Esophagus muscularis mucosa (tissue), 4 donors: Measurements from ENCODE around the gene F11R. TPM values are rescaled to one million over a fixed set of nuclear protein-coding genes. Genes with fewer than 3 reads are reported as not detected.

Experiments
- DNase-seq: peaks from one replicate; pipeline ENCODE4 v3.0.0-alpha.2; 2017; ENCODE audit errors: extremely low spot score
- H3K27ac ChIP-seq, 4 donors: fragments of 200-600 bp; sonication (generic); replicated peaks in 1 of 4; 1 replicate in 3 of 4; 2 replicates in 1 of 4; pipeline ENCODE4 v1.5.1; 2016 to 2019; ENCODE audit warnings: mild to moderate bottlenecking in 1 of 4
- H3K27me3 ChIP-seq, 4 donors: fragments of 200-600 bp; sonication (generic); one replicate each; pipeline versions ENCODE4 v1.5.1 to v1.6.0; 2016 to 2019
- H3K36me3 ChIP-seq, 4 donors: fragments of 200-600 bp; sonication (generic); one replicate each; pipeline ENCODE4 v1.5.1; 2016 to 2019
- H3K4me1 ChIP-seq, 4 donors: fragments of 200-600 bp; sonication (generic); one replicate each; pipeline ENCODE4 v1.5.1; 2016 to 2019
- H3K4me3 ChIP-seq, 4 donors: fragments of 200-600 bp; sonication (generic); 1 replicate in 2 of 4; 2 replicates in 2 of 4; pipeline ENCODE4 v1.5.1; 2016 to 2019; ENCODE audit warnings: mild to moderate bottlenecking in 4 of 4, moderate library complexity in 1 of 4
- H3K9me3 ChIP-seq, 4 donors: fragments of 200-600 bp; sonication (generic); 1 replicate in 3 of 4; 2 replicates in 1 of 4; pipeline ENCODE4 v1.5.1; 2016 to 2019
- CTCF ChIP-seq, 3 experiments: fragments of 200-600 bp in 2 of 3; fragments of 450-650 bp in 1 of 3; sonication (generic) in 2 of 3; IDR thresholded peaks; one replicate each; pipeline ENCODE4 v1.5.1; 2017 to 2019; ENCODE audit warnings: antibody characterized with exemption in 3 of 3, mild to moderate bottlenecking in 2 of 3, moderate library complexity in 1 of 3
- EP300 ChIP-seq: sonication (generic); formaldehyde crosslinking; IDR thresholded peaks from one replicate; pipeline ENCODE4 v1.6.1; 2017; ENCODE audit warnings: antibody characterized with exemption
- POLR2A ChIP-seq: fragments of 450-650 bp; IDR thresholded peaks from one replicate; pipeline ENCODE4 v1.6.1; 2017; ENCODE audit warnings: antibody characterized with exemption, moderate library complexity, mild to moderate bottlenecking, low read depth
- POLR2AphosphoS5 ChIP-seq, 2 donors: sonication (generic); formaldehyde crosslinking; IDR thresholded peaks; one replicate each; pipeline ENCODE4 v1.6.1; 2017; ENCODE audit warnings: antibody characterized with exemption in 2 of 2
- WGBS: methylation state at CpG from one replicate; pipeline ENCODE4 v1.1.5; 2018; 5-methylcytosine and 5-hydroxymethylcytosine counted together
- intact Hi-C: fragments of 100-400 bp; cut with DNase I; formaldehyde crosslinking; loops from one replicate; pipeline ENCODE4 v1.15.1; 2023
- total RNA-seq, 4 donors: library from RNA; depleted of rRNA; stranded (reverse); fragments of >200 nt; gene quantifications; one replicate each; pipeline versions ENCODE4 v1.1.0 to v1.2.1, GENCODE V29; 2016

F11R gene
- total RNA-seq, 4 donors from 2014 or later = 9.1 to 17.7 (median 14.9) TPM

- intact Hi-C loops = no loop called here
- DNase-seq = no peak
- no peak for TF ChIP-seq EP300
- TF ChIP-seq POLR2AphosphoS5 (IDR thresholded peaks at IDR 0.05) = no peak
- TF ChIP-seq POLR2A = no peak
- peak in 1 of 3 experiments; percentile 22 for TF ChIP-seq CTCF (IDR thresholded peaks at IDR 0.05)
- 70% methylated on average over 6 of the region's 8 CpGs for WGBS
- H3K36me3 ChIP-seq = no peaks in the 10 kb centered on the region
- no peak within 1 kb of the TSS for H3K27ac ChIP-seq
- no peaks in the 10 kb centered on the region for H3K9me3 ChIP-seq
- no peak within 1 kb of the TSS for H3K4me3 ChIP-seq
- no peaks in the 10 kb centered on the region for H3K4me1 ChIP-seq
- H3K27me3 ChIP-seq = peaks cover 0 to 19% (median 0%) of the 10 kb centered on the region in 4 donors
These were observed 66.5 kb downstream of the F11R start, which contains the start of gene ITLN2 for GRCh38 chr1:160954158-160955104. TSS of gene ITLN2 (minus strand) at chr1:160954809. CDS start at chr1:160954741, 68 bp downstream.

GRCh38 chr1:160953030-160953429 lies 67.9 kb downstream of the F11R start:
- peaks cover 0 to 19% (median 0%) of the 10 kb centered on the region in 4 donors for H3K27me3 ChIP-seq
- 60% methylated on average over 3 of the region's 3 CpGs for WGBS
- TF ChIP-seq POLR2AphosphoS5 (IDR thresholded peaks at IDR 0.05) (no peak), EP300 (no peak), POLR2A (no peak), CTCF (IDR thresholded peaks at IDR 0.05) (no peak)
- intact Hi-C loops = no loop called here
- H3K4me1 ChIP-seq = no peaks in the 10 kb centered on the region
- H3K27ac ChIP-seq = no peak overlapping the region
- H3K4me3 ChIP-seq = no peak overlapping the region
- no peaks in the 10 kb centered on the region for H3K36me3 ChIP-seq
- no peak for DNase-seq
- H3K9me3 ChIP-seq = no peaks in the 10 kb centered on the region

GRCh38 chr1:160952129-160952510 lies 68.8 kb downstream of the F11R start:
- no peak overlapping the region for H3K27ac ChIP-seq
- peaks cover 0 to 19% (median 0%) of the 10 kb centered on the region in 4 donors for H3K27me3 ChIP-seq
- H3K9me3 ChIP-seq = no peaks in the 10 kb centered on the region
- H3K4me3 ChIP-seq = no peak overlapping the region
- no peaks in the 10 kb centered on the region for H3K36me3 ChIP-seq
- DNase-seq = no peak
- 57% methylated on average over 2 of the region's 2 CpGs for WGBS
- intact Hi-C loops = no loop called here
- no peaks in the 10 kb centered on the region for H3K4me1 ChIP-seq
- TF ChIP-seq POLR2A (no peak), POLR2AphosphoS5 (IDR thresholded peaks at IDR 0.05) (no peak), CTCF (IDR thresholded peaks at IDR 0.05) (no peak), EP300 (no peak)

GRCh38 chr1:160951443-160952128 lies 69.4 kb downstream of the F11R start:
- intact Hi-C loops = no loop called here
- 53% methylated on average over 4 of the region's 8 CpGs for WGBS
- Histone ChIP-seq H3K36me3 (no peaks in the 10 kb centered on the region), H3K27me3 (peaks cover 0 to 19% (median 0%) of the 10 kb centered on the region in 4 donors), H3K9me3 (no peaks in the 10 kb centered on the region), H3K4me3 (no peak overlapping the region), H3K27ac (no peak overlapping the region), H3K4me1 (no peaks in the 10 kb centered on the region)
- DNase-seq = no peak
- TF ChIP-seq CTCF (IDR thresholded peaks at IDR 0.05) (peak in 2 of 3 experiments; percentile 23 to 35), POLR2AphosphoS5 (IDR thresholded peaks at IDR 0.05) (no peak)
